ENCODE data around the gene CIAO1.
"Not testable (repeated sequence)": the region's sequence is repeated elsewhere in the genome, so short reads cannot be mapped to it uniquely, and the experiment has no call there.

Gene CIAO1

GRCh38 chr2:96274355-96275056, 8.5 kb downstream of the CIAO1 start:
- no peak for DNase-seq (ENCODE audit: low read depth in 2 of 2, low spot score in 1 of 2)

GRCh38 chr2:96276787-96277499, 10.9 kb downstream of the CIAO1 start:
- DNase-seq (ENCODE audit: low read depth in 2 of 2, low spot score in 1 of 2) = no peak

GRCh38 chr2:96287273-96287856, 21.3 kb downstream of the CIAO1 start:
- DNase-seq (ENCODE audit: low read depth in 2 of 2, low spot score in 1 of 2) = no peak

GRCh38 chr2:96291751-96292150, 25.7 kb downstream of the CIAO1 start:
- DNase-seq (ENCODE audit: low read depth in 2 of 2, low spot score in 1 of 2) = no peak

GRCh38 chr2:96294271-96294670, 28.2 kb downstream of the CIAO1 start:
- not testable (repeated sequence) for DNase-seq (ENCODE audit: low read depth in 2 of 2, low spot score in 1 of 2)

- no peak for DNase-seq (ENCODE audit: low read depth in 2 of 2, low spot score in 1 of 2)
These were observed 30.9 kb downstream of the CIAO1 start for GRCh38 chr2:96296925-96297324.

- no peak for DNase-seq (ENCODE audit: low read depth in 2 of 2, low spot score in 1 of 2)
These were observed 35.8 kb downstream of the CIAO1 start for GRCh38 chr2:96301865-96302264.

- DNase-seq (ENCODE audit: low read depth in 2 of 2, low spot score in 1 of 2) = no peak
These were observed 38.6 kb downstream of the CIAO1 start for GRCh38 chr2:96304606-96305005.

- peak; percentile 75 to 79 for DNase-seq (ENCODE audit: low read depth in 2 of 2, low spot score in 1 of 2)
These were observed 39.3 kb downstream of the CIAO1 start, which contains the start of gene SNRNP200 for GRCh38 chr2:96305091-96305978. Gene SNRNP200 (minus strand): TSS chr2:96305546. CDS start chr2:96305437, 109 bp downstream.

GRCh38 chr2:96305979-96306308, 39.9 kb downstream of the CIAO1 start:
- DNase-seq (ENCODE audit: low read depth in 2 of 2, low spot score in 1 of 2) = no peak

- no peak for DNase-seq (ENCODE audit: low read depth in 2 of 2, low spot score in 1 of 2)
These were observed 40.3 kb downstream of the CIAO1 start for GRCh38 chr2:96306370-96306769.

GRCh38 chr2:96308248-96308647, 42.2 kb downstream of the CIAO1 start:
- DNase-seq (ENCODE audit: low read depth in 2 of 2, low spot score in 1 of 2) = no peak

GRCh38 chr2:96315005-96315399, 49.0 kb downstream of the CIAO1 start:
- no peak for DNase-seq (ENCODE audit: low read depth in 2 of 2, low spot score in 1 of 2)

GRCh38 chr2:96315400-96316071, 49.5 kb downstream of the CIAO1 start:
- no peak for DNase-seq (ENCODE audit: low read depth in 2 of 2, low spot score in 1 of 2)

- no peak for DNase-seq (ENCODE audit: low read depth in 2 of 2, low spot score in 1 of 2)
These were observed 51.0 kb downstream of the CIAO1 start for GRCh38 chr2:96316999-96317398.

GRCh38 chr2:96317584-96317997, 51.6 kb downstream of the CIAO1 start:
- DNase-seq (ENCODE audit: low read depth in 2 of 2, low spot score in 1 of 2) = no peak

- no peak for DNase-seq (ENCODE audit: low read depth in 2 of 2, low spot score in 1 of 2)
These were observed 52.7 kb downstream of the CIAO1 start for GRCh38 chr2:96318723-96319122.

GRCh38 chr2:96319396-96319795, 53.4 kb downstream of the CIAO1 start:
- DNase-seq (ENCODE audit: low read depth in 2 of 2, low spot score in 1 of 2) = no peak

- no peak for DNase-seq (ENCODE audit: low read depth in 2 of 2, low spot score in 1 of 2)
These were observed 54.3 kb downstream of the CIAO1 start for GRCh38 chr2:96320326-96320725.

GRCh38 chr2:96320728-96321622, 55.0 kb downstream of the CIAO1 start:
- no peak for DNase-seq (ENCODE audit: low read depth in 2 of 2, low spot score in 1 of 2)
